ENCODE measurements around the gene CHEK1. TPM values are rescaled to one million over a fixed set of nuclear protein-coding genes. Genes with fewer than 3 reads are reported as not detected.

CHEK1 gene
- total RNA-seq, 1 donor from 2014 or later: 9.4 TPM

GRCh38 chr11:125623064-125623463, 1.9 kb upstream of the CHEK1 start:
- no peak overlapping the region for H3K4me3 ChIP-seq (ENCODE audit: low read length in 3 of 3)

DNA sequence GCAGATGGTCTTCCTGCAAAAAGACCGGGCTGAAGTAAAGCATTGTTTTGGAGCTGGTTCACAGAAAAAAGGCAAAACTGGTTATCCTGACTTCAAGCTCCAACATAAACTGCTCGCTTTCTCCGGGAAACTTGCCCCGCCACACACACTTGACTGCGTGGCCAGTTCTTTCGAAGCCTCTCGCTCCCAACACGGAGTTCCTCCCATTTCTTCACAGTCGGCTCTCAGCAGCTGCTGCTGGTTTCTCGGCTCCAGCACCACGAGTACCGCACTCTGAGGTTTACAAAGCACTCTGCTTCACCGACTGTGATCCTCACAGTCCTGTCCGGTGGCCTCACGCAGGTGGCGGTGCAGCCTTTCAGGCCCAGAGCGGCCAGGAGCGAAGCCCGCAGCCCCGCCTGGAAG, 264 bp downstream of the CHEK1 start:
- peak overlapping the region; percentile 95 to 96 (median 95) for H3K4me3 ChIP-seq (ENCODE audit: low read length in 3 of 3)
- H3K36me3 ChIP-seq (ENCODE audit: control insufficient read depth in 3 of 3, insufficient read depth in 3 of 3, low read length in 3 of 3): peaks cover 7 to 20% (median 15%) of the 10 kb centered on the region in 3 donors
- H3K9me3 ChIP-seq (ENCODE audit: control insufficient read depth in 3 of 3, low read length in 3 of 3): no peaks in the 10 kb centered on the region
- peaks cover 15 to 20% (median 17%) of the 10 kb centered on the region in 3 donors for H3K4me1 ChIP-seq (ENCODE audit: control insufficient read depth in 3 of 3, insufficient read depth in 3 of 3, low read length in 3 of 3)
- H3K27ac ChIP-seq (ENCODE audit: low read depth, low read length): peak overlapping the region; percentile 89
- peak overlapping the region; percentile 91 to 95 (median 94) for H3K9ac ChIP-seq (ENCODE audit: low read depth in 1 of 3, low read length in 3 of 3)
- no peaks in the 10 kb centered on the region for H3K27me3 ChIP-seq (ENCODE audit: control insufficient read depth in 3 of 3, insufficient read depth in 3 of 3, low read length in 3 of 3)

More at GRCh38 chr11:125623064-125623463, 1.9 kb upstream of the CHEK1 start:
- Histone ChIP-seq H3K27ac (ENCODE audit: low read depth, low read length) (no peak overlapping the region), H3K4me1 (ENCODE audit: control insufficient read depth in 3 of 3, insufficient read depth in 3 of 3, low read length in 3 of 3) (peaks cover 15 to 20% (median 17%) of the 10 kb centered on the region in 3 donors), H3K9ac (ENCODE audit: low read depth in 1 of 3, low read length in 3 of 3) (no peak overlapping the region), H3K36me3 (ENCODE audit: control insufficient read depth in 3 of 3, insufficient read depth in 3 of 3, low read length in 3 of 3) (peaks cover 19 to 40% (median 36%) of the 10 kb centered on the region in 3 donors), H3K27me3 (ENCODE audit: control insufficient read depth in 3 of 3, insufficient read depth in 3 of 3, low read length in 3 of 3) (no peaks in the 10 kb centered on the region), H3K9me3 (ENCODE audit: control insufficient read depth in 3 of 3, low read length in 3 of 3) (no peaks in the 10 kb centered on the region)

DNA sequence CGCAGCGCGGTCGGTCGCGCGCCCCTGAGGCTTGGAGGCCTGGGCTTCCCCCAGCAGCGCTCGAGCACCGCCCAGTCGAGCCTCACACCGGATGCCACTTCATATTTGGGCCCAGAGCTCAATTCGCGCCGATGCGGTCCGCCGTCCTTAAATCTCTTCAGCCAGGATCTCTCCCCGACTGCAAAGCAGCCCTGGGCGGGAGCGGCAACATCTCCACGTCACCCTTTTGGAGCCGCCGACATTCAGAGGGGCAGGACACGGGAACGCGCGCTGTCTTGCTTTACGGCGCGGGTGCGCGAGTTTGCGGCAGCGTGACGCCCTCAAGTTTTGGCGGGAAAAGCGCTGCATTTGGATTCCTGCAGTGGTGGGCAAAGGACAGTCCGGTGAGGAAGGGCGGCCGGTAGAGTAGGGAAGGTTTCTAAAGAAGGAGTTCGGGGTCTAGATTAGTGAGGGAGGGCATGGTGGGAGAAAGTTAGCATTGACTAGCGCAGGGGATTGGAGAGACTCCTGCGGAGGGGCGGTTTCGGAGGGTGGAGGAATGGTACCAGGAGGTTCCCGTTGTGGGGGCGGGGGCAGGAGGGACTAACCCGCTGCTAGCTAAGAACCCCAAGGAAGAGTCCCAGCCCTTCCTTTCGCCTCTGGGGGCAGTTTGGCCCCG, 796 bp downstream of the CHEK1 start:
- H3K36me3 ChIP-seq (ENCODE audit: control insufficient read depth in 3 of 3, insufficient read depth in 3 of 3, low read length in 3 of 3): peaks cover 3 to 15% (median 11%) of the 10 kb centered on the region in 3 donors
- H3K27me3 ChIP-seq (ENCODE audit: control insufficient read depth in 3 of 3, insufficient read depth in 3 of 3, low read length in 3 of 3): no peaks in the 10 kb centered on the region
- peak overlapping the region; percentile 89 for H3K27ac ChIP-seq (ENCODE audit: low read depth, low read length)
- H3K4me3 ChIP-seq (ENCODE audit: low read length in 3 of 3): peak overlapping the region; percentile 95 to 96 (median 95)
- peak overlapping the region; percentile 91 to 95 (median 94) for H3K9ac ChIP-seq (ENCODE audit: low read depth in 1 of 3, low read length in 3 of 3)
- no peaks in the 10 kb centered on the region for H3K9me3 ChIP-seq (ENCODE audit: control insufficient read depth in 3 of 3, low read length in 3 of 3)
- H3K4me1 ChIP-seq (ENCODE audit: control insufficient read depth in 3 of 3, insufficient read depth in 3 of 3, low read length in 3 of 3): peaks cover 15 to 20% (median 17%) of the 10 kb centered on the region in 3 donors

- Histone ChIP-seq H3K9ac (ENCODE audit: low read depth in 1 of 3, low read length in 3 of 3) (peak overlapping the region; percentile 91 to 95 (median 94)), H3K36me3 (ENCODE audit: control insufficient read depth in 3 of 3, insufficient read depth in 3 of 3, low read length in 3 of 3) (peaks cover 0 to 8% (median 5%) of the 10 kb centered on the region in 3 donors), H3K27ac (ENCODE audit: low read depth, low read length) (peak overlapping the region; percentile 89)
Measured at GRCh38 chr11:125626288-125626950, 1.5 kb downstream of the CHEK1 start.

GRCh38 chr11:125627236-125627910, 2.4 kb downstream of the CHEK1 start:
- H3K27ac ChIP-seq (ENCODE audit: low read depth, low read length): no peak overlapping the region
- H3K4me1 ChIP-seq (ENCODE audit: control insufficient read depth in 3 of 3, insufficient read depth in 3 of 3, low read length in 3 of 3): peaks cover 15 to 20% (median 17%) of the 10 kb centered on the region in 3 donors
- H3K4me3 ChIP-seq (ENCODE audit: low read length in 3 of 3): no peak overlapping the region
- H3K9me3 ChIP-seq (ENCODE audit: control insufficient read depth in 3 of 3, low read length in 3 of 3): no peaks in the 10 kb centered on the region
- no peak overlapping the region for H3K9ac ChIP-seq (ENCODE audit: low read depth in 1 of 3, low read length in 3 of 3)
- H3K27me3 ChIP-seq (ENCODE audit: control insufficient read depth in 3 of 3, insufficient read depth in 3 of 3, low read length in 3 of 3): no peaks in the 10 kb centered on the region
- peaks cover 0 to 3% (median 0%) of the 10 kb centered on the region in 3 donors for H3K36me3 ChIP-seq (ENCODE audit: control insufficient read depth in 3 of 3, insufficient read depth in 3 of 3, low read length in 3 of 3)

More at GRCh38 chr11:125626288-125626950, 1.5 kb downstream of the CHEK1 start:
- Histone ChIP-seq H3K4me1 (ENCODE audit: control insufficient read depth in 3 of 3, insufficient read depth in 3 of 3, low read length in 3 of 3) (peaks cover 15 to 20% (median 17%) of the 10 kb centered on the region in 3 donors), H3K9me3 (ENCODE audit: control insufficient read depth in 3 of 3, low read length in 3 of 3) (no peaks in the 10 kb centered on the region), H3K4me3 (ENCODE audit: low read length in 3 of 3) (peak overlapping the region; percentile 95 to 96 (median 95)), H3K27me3 (ENCODE audit: control insufficient read depth in 3 of 3, insufficient read depth in 3 of 3, low read length in 3 of 3) (no peaks in the 10 kb centered on the region)

GRCh38 chr11:125637840-125638239, 12.9 kb downstream of the CHEK1 start:
- no peak overlapping the region for H3K27ac ChIP-seq (ENCODE audit: low read depth, low read length)
- no peaks in the 10 kb centered on the region for H3K4me1 ChIP-seq (ENCODE audit: control insufficient read depth in 3 of 3, insufficient read depth in 3 of 3, low read length in 3 of 3)
- no peaks in the 10 kb centered on the region for H3K9me3 ChIP-seq (ENCODE audit: control insufficient read depth in 3 of 3, low read length in 3 of 3)
- H3K36me3 ChIP-seq (ENCODE audit: control insufficient read depth in 3 of 3, insufficient read depth in 3 of 3, low read length in 3 of 3): no peaks in the 10 kb centered on the region
- no peak overlapping the region for H3K4me3 ChIP-seq (ENCODE audit: low read length in 3 of 3)
- H3K27me3 ChIP-seq (ENCODE audit: control insufficient read depth in 3 of 3, insufficient read depth in 3 of 3, low read length in 3 of 3): no peaks in the 10 kb centered on the region
- no peak overlapping the region for H3K9ac ChIP-seq (ENCODE audit: low read depth in 1 of 3, low read length in 3 of 3)

- H3K9me3 ChIP-seq (ENCODE audit: control insufficient read depth in 3 of 3, low read length in 3 of 3): no peaks in the 10 kb centered on the region
- no peaks in the 10 kb centered on the region for H3K27me3 ChIP-seq (ENCODE audit: control insufficient read depth in 3 of 3, insufficient read depth in 3 of 3, low read length in 3 of 3)
- H3K4me1 ChIP-seq (ENCODE audit: control insufficient read depth in 3 of 3, insufficient read depth in 3 of 3, low read length in 3 of 3): no peaks in the 10 kb centered on the region
- no peak overlapping the region for H3K27ac ChIP-seq (ENCODE audit: low read depth, low read length)
- no peak overlapping the region for H3K9ac ChIP-seq (ENCODE audit: low read depth in 1 of 3, low read length in 3 of 3)
- H3K36me3 ChIP-seq (ENCODE audit: control insufficient read depth in 3 of 3, insufficient read depth in 3 of 3, low read length in 3 of 3): no peaks in the 10 kb centered on the region
- H3K4me3 ChIP-seq (ENCODE audit: low read length in 3 of 3): no peak overlapping the region
Measured at GRCh38 chr11:125638315-125638714, 13.4 kb downstream of the CHEK1 start.

- Histone ChIP-seq H3K36me3 (ENCODE audit: control insufficient read depth in 3 of 3, insufficient read depth in 3 of 3, low read length in 3 of 3) (no peaks in the 10 kb centered on the region), H3K9ac (ENCODE audit: low read depth in 1 of 3, low read length in 3 of 3) (no peak overlapping the region), H3K9me3 (ENCODE audit: control insufficient read depth in 3 of 3, low read length in 3 of 3) (no peaks in the 10 kb centered on the region), H3K4me1 (ENCODE audit: control insufficient read depth in 3 of 3, insufficient read depth in 3 of 3, low read length in 3 of 3) (no peaks in the 10 kb centered on the region), H3K27me3 (ENCODE audit: control insufficient read depth in 3 of 3, insufficient read depth in 3 of 3, low read length in 3 of 3) (no peaks in the 10 kb centered on the region), H3K27ac (ENCODE audit: low read depth, low read length) (no peak overlapping the region), H3K4me3 (ENCODE audit: low read length in 3 of 3) (no peak overlapping the region)
Measured at GRCh38 chr11:125645871-125646270, 20.9 kb downstream of the CHEK1 start.

GRCh38 chr11:125649465-125650166, 24.7 kb downstream of the CHEK1 start:
- Histone ChIP-seq H3K36me3 (ENCODE audit: control insufficient read depth in 3 of 3, insufficient read depth in 3 of 3, low read length in 3 of 3) (no peaks in the 10 kb centered on the region), H3K4me1 (ENCODE audit: control insufficient read depth in 3 of 3, insufficient read depth in 3 of 3, low read length in 3 of 3) (no peaks in the 10 kb centered on the region), H3K27ac (ENCODE audit: low read depth, low read length) (no peak overlapping the region), H3K9ac (ENCODE audit: low read depth in 1 of 3, low read length in 3 of 3) (no peak overlapping the region), H3K9me3 (ENCODE audit: control insufficient read depth in 3 of 3, low read length in 3 of 3) (no peaks in the 10 kb centered on the region), H3K4me3 (ENCODE audit: low read length in 3 of 3) (no peak overlapping the region), H3K27me3 (ENCODE audit: control insufficient read depth in 3 of 3, insufficient read depth in 3 of 3, low read length in 3 of 3) (no peaks in the 10 kb centered on the region)
